ENCODE data around the gene ACP3.
"Not testable (repeated sequence)": the region's sequence is repeated elsewhere in the genome, so short reads cannot be mapped to it uniquely, and the experiment has no call there.

ACP3 gene

GRCh38 chr3:132360717-132361116 lies 43.5 kb downstream of the ACP3 start:
- H3K27ac Mint-ChIP-seq, result no peak overlapping the region
- no peaks in the 10 kb centered on the region for H3K36me3 Mint-ChIP-seq (ENCODE audit: low read depth)
- peaks cover 31% of the 10 kb centered on the region for H3K27me3 Mint-ChIP-seq (ENCODE audit: low read depth)

GRCh38 chr3:132362329-132362728 lies 45.1 kb downstream of the ACP3 start:
- H3K36me3 Mint-ChIP-seq (ENCODE audit: low read depth), result no peaks in the 10 kb centered on the region

More at GRCh38 chr3:132360717-132361116, 43.5 kb downstream of the ACP3 start:
- Mint-ChIP-seq H3K9me3 (no peaks in the 10 kb centered on the region), H3K4me3 (no peak overlapping the region), H3K4me1 (ENCODE audit: low read depth) (no peaks in the 10 kb centered on the region)
- DNase-seq (ENCODE audit: low spot score), result no peak

GRCh38 chr3:132368515-132368914 lies 51.3 kb downstream of the ACP3 start:
- no peaks in the 10 kb centered on the region for H3K4me1 Mint-ChIP-seq (ENCODE audit: low read depth)
- peaks cover 8% of the 10 kb centered on the region for H3K27me3 Mint-ChIP-seq (ENCODE audit: low read depth)
- no peaks in the 10 kb centered on the region for H3K36me3 Mint-ChIP-seq (ENCODE audit: low read depth)
- no peaks in the 10 kb centered on the region for H3K9me3 Mint-ChIP-seq
- DNase-seq (ENCODE audit: low spot score), result no peak
- no peak overlapping the region for H3K27ac Mint-ChIP-seq
- H3K4me3 Mint-ChIP-seq, result no peak overlapping the region

More at GRCh38 chr3:132362329-132362728, 45.1 kb downstream of the ACP3 start:
- H3K4me1 Mint-ChIP-seq (ENCODE audit: low read depth), result no peaks in the 10 kb centered on the region
- no peaks in the 10 kb centered on the region for H3K9me3 Mint-ChIP-seq
- H3K27ac Mint-ChIP-seq, result no peak overlapping the region
- peaks cover 27% of the 10 kb centered on the region for H3K27me3 Mint-ChIP-seq (ENCODE audit: low read depth)
- H3K4me3 Mint-ChIP-seq, result no peak overlapping the region
- no peak for DNase-seq (ENCODE audit: low spot score)

GRCh38 chr3:132368962-132369361 lies 51.8 kb downstream of the ACP3 start:
- Mint-ChIP-seq H3K27me3 (ENCODE audit: low read depth) (peaks cover 8% of the 10 kb centered on the region), H3K27ac (peak overlapping the region; percentile 42), H3K9me3 (no peaks in the 10 kb centered on the region), H3K36me3 (ENCODE audit: low read depth) (no peaks in the 10 kb centered on the region), H3K4me1 (ENCODE audit: low read depth) (no peaks in the 10 kb centered on the region), H3K4me3 (no peak overlapping the region)
- no peak for DNase-seq (ENCODE audit: low spot score)

- H3K9me3 Mint-ChIP-seq; H3K27me3 Mint-ChIP-seq (ENCODE audit: low read depth); DNase-seq (ENCODE audit: low spot score); H3K4me1 Mint-ChIP-seq (ENCODE audit: low read depth); H3K36me3 Mint-ChIP-seq (ENCODE audit: low read depth); H3K27ac Mint-ChIP-seq: not testable (repeated sequence)
- H3K4me3 Mint-ChIP-seq, result peak overlapping the region; percentile 47
Observed at GRCh38 chr3:132376945-132377354, 59.7 kb downstream of the ACP3 start.

GRCh38 chr3:132378048-132378762 lies 61.0 kb downstream of the ACP3 start:
- no peaks in the 10 kb centered on the region for H3K4me1 Mint-ChIP-seq (ENCODE audit: low read depth)
- DNase-seq (ENCODE audit: low spot score), result no peak
- H3K36me3 Mint-ChIP-seq (ENCODE audit: low read depth), result no peaks in the 10 kb centered on the region
- peaks cover 7% of the 10 kb centered on the region for H3K27me3 Mint-ChIP-seq (ENCODE audit: low read depth)
- H3K27ac Mint-ChIP-seq, result no peak overlapping the region
- no peak overlapping the region for H3K4me3 Mint-ChIP-seq
- H3K9me3 Mint-ChIP-seq, result no peaks in the 10 kb centered on the region

- no peak overlapping the region for H3K27ac Mint-ChIP-seq
- H3K4me3 Mint-ChIP-seq, result no peak overlapping the region
- no peaks in the 10 kb centered on the region for H3K9me3 Mint-ChIP-seq
- no peaks in the 10 kb centered on the region for H3K36me3 Mint-ChIP-seq (ENCODE audit: low read depth)
- no peak for DNase-seq (ENCODE audit: low spot score)
- H3K27me3 Mint-ChIP-seq (ENCODE audit: low read depth), result peaks cover 7% of the 10 kb centered on the region
- no peaks in the 10 kb centered on the region for H3K4me1 Mint-ChIP-seq (ENCODE audit: low read depth)
Observed at GRCh38 chr3:132378846-132379245, 61.6 kb downstream of the ACP3 start.

GRCh38 chr3:132380920-132381319 lies 63.7 kb downstream of the ACP3 start:
- Mint-ChIP-seq H3K4me3 (no peak overlapping the region), H3K36me3 (ENCODE audit: low read depth) (no peaks in the 10 kb centered on the region), H3K27me3 (ENCODE audit: low read depth) (peaks cover 7% of the 10 kb centered on the region), H3K4me1 (ENCODE audit: low read depth) (no peaks in the 10 kb centered on the region), H3K9me3 (no peaks in the 10 kb centered on the region), H3K27ac (no peak overlapping the region)
- no peak for DNase-seq (ENCODE audit: low spot score)

GRCh38 chr3:132381348-132381944 lies 64.2 kb downstream of the ACP3 start:
- no peak overlapping the region for H3K4me3 Mint-ChIP-seq
- H3K36me3 Mint-ChIP-seq (ENCODE audit: low read depth), result no peaks in the 10 kb centered on the region
- no peak overlapping the region for H3K27ac Mint-ChIP-seq
- H3K9me3 Mint-ChIP-seq, result no peaks in the 10 kb centered on the region
- H3K27me3 Mint-ChIP-seq (ENCODE audit: low read depth), result peaks cover 7% of the 10 kb centered on the region
- DNase-seq (ENCODE audit: low spot score), result no peak
- H3K4me1 Mint-ChIP-seq (ENCODE audit: low read depth), result no peaks in the 10 kb centered on the region

GRCh38 chr3:132382267-132382666 lies 65.1 kb downstream of the ACP3 start:
- Mint-ChIP-seq H3K9me3 (no peaks in the 10 kb centered on the region), H3K27ac (no peak overlapping the region), H3K36me3 (ENCODE audit: low read depth) (no peaks in the 10 kb centered on the region), H3K27me3 (ENCODE audit: low read depth) (peaks cover 11% of the 10 kb centered on the region), H3K4me3 (no peak overlapping the region), H3K4me1 (ENCODE audit: low read depth) (no peaks in the 10 kb centered on the region)
- no peak for DNase-seq (ENCODE audit: low spot score)

GRCh38 chr3:132382688-132383194 lies 65.5 kb downstream of the ACP3 start:
- no peak overlapping the region for H3K4me3 Mint-ChIP-seq
- H3K27me3 Mint-ChIP-seq (ENCODE audit: low read depth), result peaks cover 10% of the 10 kb centered on the region
- no peaks in the 10 kb centered on the region for H3K4me1 Mint-ChIP-seq (ENCODE audit: low read depth)
- no peaks in the 10 kb centered on the region for H3K9me3 Mint-ChIP-seq
- no peak overlapping the region for H3K27ac Mint-ChIP-seq
- H3K36me3 Mint-ChIP-seq (ENCODE audit: low read depth), result no peaks in the 10 kb centered on the region
- no peak for DNase-seq (ENCODE audit: low spot score)

GRCh38 chr3:132386259-132386658 lies 69.1 kb downstream of the ACP3 start:
- no peaks in the 10 kb centered on the region for H3K9me3 Mint-ChIP-seq
- H3K27me3 Mint-ChIP-seq (ENCODE audit: low read depth), result peaks cover 8% of the 10 kb centered on the region
- no peaks in the 10 kb centered on the region for H3K4me1 Mint-ChIP-seq (ENCODE audit: low read depth)
- DNase-seq (ENCODE audit: low spot score), result no peak
- no peaks in the 10 kb centered on the region for H3K36me3 Mint-ChIP-seq (ENCODE audit: low read depth)
- no peak overlapping the region for H3K27ac Mint-ChIP-seq
- H3K4me3 Mint-ChIP-seq, result no peak overlapping the region

- not testable (repeated sequence) for H3K27ac Mint-ChIP-seq; H3K36me3 Mint-ChIP-seq (ENCODE audit: low read depth); H3K9me3 Mint-ChIP-seq; H3K4me3 Mint-ChIP-seq; H3K4me1 Mint-ChIP-seq (ENCODE audit: low read depth); H3K27me3 Mint-ChIP-seq (ENCODE audit: low read depth); DNase-seq (ENCODE audit: low spot score)
Observed at GRCh38 chr3:132392675-132393074, 75.5 kb downstream of the ACP3 start.

GRCh38 chr3:132394320-132394719 lies 77.1 kb downstream of the ACP3 start:
- Mint-ChIP-seq H3K4me3 (no peak overlapping the region), H3K9me3 (no peaks in the 10 kb centered on the region), H3K27ac (no peak overlapping the region), H3K4me1 (ENCODE audit: low read depth) (no peaks in the 10 kb centered on the region), H3K27me3 (ENCODE audit: low read depth) (peaks cover 2% of the 10 kb centered on the region), H3K36me3 (ENCODE audit: low read depth) (no peaks in the 10 kb centered on the region)
- no peak for DNase-seq (ENCODE audit: low spot score)
